ENCODE data around the gene DENND2D.
"Not testable (repeated sequence)": the region's sequence is repeated elsewhere in the genome, so short reads cannot be mapped to it uniquely, and the experiment has no call there.

Gene DENND2D

GRCh38 chr1:111221276-111221632 is 20.8 kb upstream of the DENND2D start:
- DNase-seq = no peak

- no peak for DNase-seq
Observed at GRCh38 chr1:111220302-111220890, 19.9 kb upstream of the DENND2D start.

DNA sequence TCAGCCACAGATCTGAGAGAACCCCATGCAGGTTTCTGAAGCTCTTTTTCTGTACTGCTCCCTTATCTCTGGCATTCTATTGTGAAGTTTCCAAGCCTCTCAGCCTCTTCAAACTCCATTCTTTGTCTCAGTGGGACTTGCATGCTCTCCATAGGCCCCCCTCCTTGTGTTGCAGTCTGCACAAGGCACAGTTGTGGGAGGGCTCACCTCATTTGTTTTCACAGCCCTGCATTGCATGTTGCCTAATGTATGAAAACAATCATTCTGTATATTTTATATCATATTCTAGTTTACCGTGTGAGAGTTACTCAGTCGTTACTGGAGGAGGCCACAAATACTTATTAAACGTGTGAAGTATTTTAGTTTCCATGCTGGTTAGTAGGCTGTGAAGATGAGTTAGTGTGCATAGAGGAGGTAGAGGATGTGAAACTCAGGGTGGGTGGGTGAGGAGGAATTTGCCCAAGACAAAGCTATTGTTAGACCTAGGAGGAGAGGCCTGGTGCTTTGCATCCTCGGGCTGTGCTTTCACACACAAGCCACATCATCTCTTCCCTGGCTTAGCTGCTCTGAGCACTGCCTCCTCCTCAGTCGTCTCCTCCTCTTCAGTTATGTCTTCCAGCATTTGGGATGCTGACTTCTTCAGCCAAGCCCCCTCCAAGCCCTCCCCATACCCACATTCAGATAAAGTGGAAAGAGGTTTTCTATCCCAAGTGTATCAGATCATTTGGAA is 19.3 kb upstream of the DENND2D start:
- no peak for DNase-seq

GRCh38 chr1:111218701-111219556 is 18.5 kb upstream of the DENND2D start:
- DNase-seq = no peak

GRCh38 chr1:111217183-111217910 is 16.9 kb upstream of the DENND2D start:
- no peak for DNase-seq

DNA sequence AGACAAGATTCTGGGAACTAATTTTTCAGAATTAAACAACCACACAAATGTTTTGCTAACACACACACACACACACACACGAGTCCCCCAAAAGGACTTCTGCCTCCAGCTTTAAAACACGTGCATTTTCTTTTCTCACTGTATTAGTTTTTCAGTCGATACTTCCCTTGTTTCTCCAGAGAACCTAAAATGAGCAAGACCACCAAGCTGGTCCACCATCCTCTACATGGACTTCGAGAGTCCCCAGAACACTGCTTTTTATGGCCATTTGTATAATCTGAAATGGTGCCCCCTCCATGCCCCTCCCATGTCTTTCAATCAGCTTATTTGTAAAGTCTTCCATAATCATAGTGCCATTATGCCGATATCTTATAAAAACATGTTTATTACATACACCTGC is 16.3 kb upstream of the DENND2D start:
- no peak for DNase-seq

DNA sequence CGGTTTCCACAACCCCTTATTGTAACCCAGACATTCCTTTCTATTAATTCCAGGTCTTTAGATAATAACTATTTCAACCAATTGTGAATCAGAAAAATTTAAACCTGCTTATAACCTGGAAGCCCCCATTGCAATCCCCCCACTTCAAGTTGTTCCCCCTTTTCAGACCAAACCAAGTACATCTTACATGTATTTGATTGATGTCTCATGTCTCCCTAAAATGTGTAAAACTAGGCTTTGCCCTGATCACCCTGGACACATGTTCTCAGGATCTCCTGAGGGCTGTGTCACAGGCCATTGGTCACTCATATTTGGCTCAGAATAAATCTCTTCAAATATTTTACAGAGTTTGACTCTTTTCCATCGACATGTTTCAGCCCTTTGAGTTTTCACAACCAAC is 14.8 kb upstream of the DENND2D start:
- DNase-seq = not testable (repeated sequence)

GRCh38 chr1:111214884-111215283 is 14.4 kb upstream of the DENND2D start:
- DNase-seq = no peak

DNA sequence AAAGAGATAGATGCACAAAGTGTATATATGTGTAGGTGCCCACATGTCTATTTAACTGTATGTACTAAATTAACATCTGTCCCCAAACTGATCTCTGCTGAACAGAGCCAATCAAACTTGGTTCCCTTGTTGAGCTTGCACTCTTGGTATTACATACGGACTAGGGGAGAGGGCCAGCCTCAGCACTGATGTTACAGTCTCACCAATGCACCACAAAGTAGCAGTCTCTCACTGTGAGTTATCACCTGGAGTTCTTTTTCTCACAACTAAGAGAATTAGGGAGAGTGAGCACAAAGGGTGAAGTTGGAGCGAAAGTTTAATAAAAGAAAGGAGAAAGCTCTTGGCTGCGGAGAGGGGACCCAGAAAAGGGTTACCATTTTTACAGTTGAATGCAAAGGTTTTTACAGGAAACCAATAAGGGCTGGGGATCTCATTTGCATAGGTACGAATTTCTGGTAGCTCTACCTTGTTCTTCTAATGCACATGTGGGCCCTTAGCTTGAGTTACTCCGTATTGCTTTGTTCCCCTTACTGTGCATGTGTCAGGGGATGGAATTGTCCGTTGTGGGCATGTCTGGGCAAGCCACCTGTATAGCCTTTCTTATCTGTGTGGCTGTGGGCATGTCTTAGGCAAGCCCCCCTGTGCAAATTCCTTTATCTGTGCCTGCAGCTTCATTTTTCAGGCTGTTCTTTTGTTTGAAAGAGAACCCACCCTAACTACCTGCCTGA is 13.8 kb upstream of the DENND2D start:
- DNase-seq = no peak

DNA sequence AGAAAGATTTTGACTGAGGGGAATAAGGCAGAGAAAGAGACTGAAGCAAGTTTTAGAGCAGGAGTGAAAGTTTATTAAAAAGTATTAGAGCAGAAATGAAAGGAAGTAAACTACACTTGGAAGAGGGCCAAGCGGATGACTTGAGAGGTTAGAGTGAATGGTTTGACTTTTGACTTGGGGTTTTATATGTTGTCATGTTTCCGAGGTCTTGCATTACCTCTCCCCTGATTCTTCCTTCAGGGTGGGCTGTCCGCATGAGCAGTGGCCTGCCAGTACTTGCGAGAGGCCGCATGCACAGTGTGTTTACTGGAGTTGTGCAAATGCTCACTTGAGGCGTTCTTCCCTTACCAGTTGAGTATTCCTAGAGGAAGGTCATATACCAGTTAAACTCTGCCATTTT is 13.0 kb upstream of the DENND2D start:
- no peak for DNase-seq

- DNase-seq = no peak
Observed at GRCh38 chr1:111212634-111213335, 12.3 kb upstream of the DENND2D start.

GRCh38 chr1:111211921-111212320 is 11.5 kb upstream of the DENND2D start:
- no peak for DNase-seq

- no peak for DNase-seq
Observed at GRCh38 chr1:111209622-111210021, 9.2 kb upstream of the DENND2D start.

- DNase-seq = no peak
Observed at GRCh38 chr1:111208921-111209320, 8.5 kb upstream of the DENND2D start.

- DNase-seq = no peak
Observed at GRCh38 chr1:111205714-111206050, 5.2 kb upstream of the DENND2D start.

DNA sequence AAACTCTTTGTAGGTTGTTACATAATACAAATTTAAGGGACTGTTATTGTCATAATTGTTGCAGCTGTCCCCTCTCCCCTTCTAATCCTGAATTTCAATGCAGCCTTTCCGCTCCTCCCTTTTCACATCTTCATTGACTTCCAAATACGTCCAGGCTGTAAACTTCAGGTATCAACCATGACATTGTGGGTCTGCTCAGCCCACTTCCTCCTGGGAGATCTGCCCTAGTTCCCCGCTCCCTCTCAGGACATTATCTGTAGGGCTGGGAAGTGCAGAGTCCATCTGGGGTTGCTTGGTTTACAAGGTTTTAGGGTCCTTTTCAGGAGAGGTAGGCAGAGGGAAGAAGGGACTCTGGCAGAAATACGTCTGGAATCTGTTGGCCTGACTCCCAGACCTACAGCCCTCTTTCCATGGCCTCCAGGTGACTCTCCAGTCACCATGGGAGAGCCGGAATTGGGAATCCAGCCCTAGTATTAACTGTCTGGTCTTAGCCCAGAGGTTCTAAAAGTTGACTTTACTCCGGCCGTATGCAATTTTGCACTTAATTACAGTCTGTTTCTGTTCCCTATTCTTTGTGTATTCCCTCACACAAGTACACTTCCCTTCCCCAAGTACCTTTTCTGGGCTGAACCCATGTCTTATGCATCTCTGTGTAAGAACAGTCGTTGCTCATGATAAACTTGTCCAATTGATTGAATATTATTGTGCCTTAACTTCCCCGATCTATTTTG is 4.7 kb upstream of the DENND2D start:
- no peak for DNase-seq

GRCh38 chr1:111204201-111204982 is 3.9 kb upstream of the DENND2D start:
- DNase-seq = no peak

DNA sequence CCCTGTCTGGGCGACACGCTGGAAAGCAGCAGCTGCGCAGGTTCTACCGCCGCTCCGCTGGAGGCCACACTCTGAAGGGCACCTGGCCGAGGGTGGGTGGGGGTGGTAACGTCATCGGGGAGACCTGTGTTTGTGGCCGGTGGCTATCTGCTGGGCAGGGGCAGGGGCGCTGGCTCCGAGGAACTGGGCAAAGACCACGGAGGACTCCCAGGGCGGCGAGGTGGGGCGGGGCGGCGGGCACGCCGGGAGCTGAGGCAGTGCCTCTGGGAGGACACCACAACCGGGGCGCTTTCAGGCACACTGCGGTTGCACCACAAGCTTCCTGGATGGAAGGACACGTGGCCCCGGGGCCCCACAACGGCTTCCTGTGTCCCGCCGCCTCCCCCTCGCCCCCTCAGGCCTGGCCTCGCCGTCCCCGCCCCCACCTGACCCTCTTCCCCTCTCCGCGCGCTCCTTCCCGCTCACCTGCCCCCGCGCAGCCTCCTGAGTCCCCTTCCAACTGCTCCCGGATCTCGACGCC is 3.3 kb upstream of the DENND2D start:
- DNase-seq = no peak

- no peak for DNase-seq
Observed at GRCh38 chr1:111202707-111203623, 2.5 kb upstream of the DENND2D start.
